Measurements from ENCODE around the gene MT1F. TPM values are rescaled to one million over a fixed set of nuclear protein-coding genes. Genes with fewer than 3 reads are reported as not detected.
"Not testable (repeated sequence)": the region's sequence is repeated elsewhere in the genome, so short reads cannot be mapped to it uniquely, and the experiment has no call there.

The MT1F gene
- polyA plus RNA-seq, 3 donors: 49.5 to 56.3 (median 54.3) TPM

GRCh38 chr16:56641166-56641565, 16.6 kb upstream of the MT1F start:
- no peak for DNase-seq (ENCODE audit: low read depth in 3 of 3, low spot score in 2 of 3)

GRCh38 chr16:56643080-56643778, 14.5 kb upstream of the MT1F start:
- no peak for DNase-seq (ENCODE audit: low read depth in 3 of 3, low spot score in 2 of 3)

GRCh38 chr16:56643833-56644232, 13.9 kb upstream of the MT1F start:
- no peak for DNase-seq (ENCODE audit: low read depth in 3 of 3, low spot score in 2 of 3)

GRCh38 chr16:56645311-56645710, 12.4 kb upstream of the MT1F start:
- no peak for DNase-seq (ENCODE audit: low read depth in 3 of 3, low spot score in 2 of 3)

- DNase-seq (ENCODE audit: low read depth in 3 of 3, low spot score in 2 of 3): no peak
Observed at GRCh38 chr16:56645838-56646237, 11.9 kb upstream of the MT1F start.

- no peak for DNase-seq (ENCODE audit: low read depth in 3 of 3, low spot score in 2 of 3)
Observed at GRCh38 chr16:56647641-56648431, 9.9 kb upstream of the MT1F start.

GRCh38 chr16:56649271-56649670, 8.5 kb upstream of the MT1F start:
- no peak for DNase-seq (ENCODE audit: low read depth in 3 of 3, low spot score in 2 of 3)

GRCh38 chr16:56649820-56650219, 7.9 kb upstream of the MT1F start:
- DNase-seq (ENCODE audit: low read depth in 3 of 3, low spot score in 2 of 3): no peak

GRCh38 chr16:56651586-56651985, 6.2 kb upstream of the MT1F start, which contains the start of gene MT1B:
Gene MT1B, plus strand, starts transcription at chr16:56651886. Its CDS starts 68 bp downstream, at chr16:56651954.
- no peak for DNase-seq (ENCODE audit: low read depth in 3 of 3, low spot score in 2 of 3)

GRCh38 chr16:56652600-56652999, 5.2 kb upstream of the MT1F start:
- DNase-seq (ENCODE audit: low read depth in 3 of 3, low spot score in 2 of 3): no peak

GRCh38 chr16:56653218-56653617, 4.5 kb upstream of the MT1F start:
- DNase-seq (ENCODE audit: low read depth in 3 of 3, low spot score in 2 of 3): no peak

GRCh38 chr16:56658327-56658875, 642 bp downstream of the MT1F start:
- DNase-seq (ENCODE audit: low read depth in 3 of 3, low spot score in 2 of 3): no peak

GRCh38 chr16:56662357-56663354, 4.9 kb downstream of the MT1F start:
- DNase-seq (ENCODE audit: low read depth in 3 of 3, low spot score in 2 of 3): no peak

- DNase-seq (ENCODE audit: low read depth in 3 of 3, low spot score in 2 of 3): no peak
Observed at GRCh38 chr16:56664506-56664905, 6.7 kb downstream of the MT1F start.

GRCh38 chr16:56665286-56666261, 7.8 kb downstream of the MT1F start:
- not testable (repeated sequence) for DNase-seq (ENCODE audit: low read depth in 3 of 3, low spot score in 2 of 3)

GRCh38 chr16:56667581-56668571, 10.1 kb downstream of the MT1F start, which contains the start of gene MT1G:
Gene MT1G, minus strand, starts transcription at chr16:56668065. Its CDS starts 72 bp downstream, at chr16:56667993.
- no peak for DNase-seq (ENCODE audit: low read depth in 3 of 3, low spot score in 2 of 3)

GRCh38 chr16:56669005-56669839, 11.5 kb downstream of the MT1F start, which contains the start of gene MT1H:
Gene MT1H, plus strand, starts transcription at chr16:56669814. Its CDS starts 71 bp downstream, at chr16:56669885.
- DNase-seq (ENCODE audit: low read depth in 3 of 3, low spot score in 2 of 3): no peak
